Stimulated activated CD4-positive, alpha-beta T cell treated with anti-CD3 and anti-CD28 coated beads, TNF-alpha, amount 100 ng/mL, for 1 hour (primary cell): Measurements from ENCODE around the gene SLC8B1.

Experiments
- DNase-seq, 3 donors: peaks; one replicate each; pipeline ENCODE4 v3.0.0-alpha.2; 2020; ENCODE audit warnings: low read depth in 3 of 3, low spot score in 1 of 3

Gene SLC8B1

DNA sequence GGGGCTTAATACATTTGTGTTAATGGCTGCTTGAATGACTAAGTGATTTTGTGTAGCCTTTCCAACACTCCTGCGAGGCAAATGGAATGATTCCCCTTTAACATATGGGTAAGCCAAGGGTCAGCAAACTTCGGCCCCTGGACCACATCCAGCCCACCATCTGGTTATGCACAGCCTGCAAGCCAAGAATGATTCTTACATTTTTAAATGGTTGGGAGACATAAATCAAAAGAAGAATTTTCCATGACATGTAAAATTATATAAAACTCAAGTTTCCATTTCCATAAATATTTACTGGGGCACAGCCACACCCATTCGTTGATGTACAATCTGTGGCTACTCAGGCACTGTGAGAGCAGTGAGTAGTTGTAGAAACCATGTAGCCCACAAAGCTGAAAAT, 9.0 kb downstream of the SLC8B1 start:
- DNase-seq = no peak

DNA sequence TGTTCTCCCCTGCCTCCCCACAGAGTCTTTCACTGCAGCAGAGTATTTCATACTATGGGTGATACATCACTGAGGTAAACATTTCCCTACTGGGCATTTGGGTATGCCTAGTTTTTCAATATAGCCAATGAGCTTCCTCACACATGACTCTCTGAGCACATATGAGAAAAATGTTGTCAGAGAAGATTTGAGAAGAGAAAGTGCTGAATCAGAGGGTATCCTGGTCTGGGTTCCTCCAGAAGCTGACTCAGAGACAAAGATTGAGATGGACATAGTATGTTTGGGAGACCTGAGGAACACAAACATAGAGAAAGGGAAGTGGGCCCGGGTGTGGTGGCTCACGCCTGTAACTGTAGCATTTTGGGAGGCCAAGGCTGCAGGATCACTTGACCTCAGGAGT, 12.6 kb downstream of the SLC8B1 start:
- DNase-seq = no peak

- DNase-seq = no peak
Measured at GRCh38 chr12:113320401-113320800, 14.5 kb downstream of the SLC8B1 start.

DNA sequence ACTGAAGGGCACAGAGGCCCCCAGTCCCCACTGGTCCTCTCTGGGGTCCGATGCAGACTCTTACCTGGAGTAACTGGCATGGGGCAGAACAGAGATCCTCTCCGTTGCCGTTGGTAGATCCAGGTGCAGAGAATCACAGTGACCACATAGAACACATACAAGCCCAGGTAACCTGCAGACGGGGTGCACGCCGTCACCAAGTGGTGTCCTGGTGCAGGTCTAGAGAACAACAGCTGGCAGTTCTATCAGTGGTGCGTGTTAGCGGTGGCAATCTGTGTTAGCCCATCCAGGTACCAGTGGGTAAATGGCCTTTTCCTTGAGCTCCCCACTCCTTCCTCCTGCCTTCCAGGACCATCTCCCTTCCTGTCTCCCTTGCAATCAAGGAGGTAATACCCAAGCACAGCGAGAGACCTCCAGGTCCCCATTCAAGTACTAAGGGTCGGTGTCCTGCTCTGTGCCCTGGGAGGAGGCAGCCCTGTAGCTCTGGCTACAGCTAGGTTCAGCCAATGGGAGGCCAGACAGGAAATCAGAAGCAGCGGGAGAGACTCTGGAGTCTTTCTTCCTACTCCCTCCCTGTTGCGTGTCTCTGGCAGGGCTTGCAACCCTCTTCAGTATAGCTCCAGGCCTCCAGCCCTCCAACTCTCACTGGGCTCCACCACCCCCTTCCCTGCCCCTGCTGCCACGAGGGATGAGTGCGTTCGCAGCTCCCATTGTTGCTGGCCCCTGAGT, 15.8 kb downstream of the SLC8B1 start:
- no peak for DNase-seq

DNA sequence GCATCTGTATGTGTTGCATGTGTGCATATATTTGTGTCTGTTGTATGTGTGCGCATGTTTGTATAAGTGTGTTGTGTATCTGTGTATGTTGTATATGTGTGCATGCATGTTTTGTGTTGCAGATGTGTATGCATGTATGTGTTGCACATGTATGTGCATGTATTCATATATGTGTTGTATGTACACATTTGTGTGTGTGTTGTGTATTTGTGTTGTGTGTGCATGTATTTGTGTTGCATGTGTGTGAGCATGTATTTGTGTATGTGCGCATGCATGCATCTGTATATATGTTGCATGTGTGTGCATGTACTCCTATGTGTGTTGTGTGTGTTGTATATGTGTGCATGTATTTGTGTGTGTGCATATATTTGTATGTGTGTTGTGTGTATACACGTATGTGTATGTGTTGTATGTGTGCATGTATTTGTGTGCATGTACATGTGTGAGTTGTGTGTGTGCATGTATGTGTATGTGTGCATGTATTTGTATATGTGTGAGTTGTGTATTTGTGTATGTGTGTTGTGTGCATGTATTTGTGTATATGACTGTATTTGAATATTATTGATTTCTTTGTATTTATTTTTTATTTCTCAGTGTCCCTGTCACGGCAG, 16.8 kb downstream of the SLC8B1 start:
- no peak for DNase-seq

GRCh38 chr12:113317122-113317521, 17.8 kb downstream of the SLC8B1 start:
- no peak for DNase-seq

DNA sequence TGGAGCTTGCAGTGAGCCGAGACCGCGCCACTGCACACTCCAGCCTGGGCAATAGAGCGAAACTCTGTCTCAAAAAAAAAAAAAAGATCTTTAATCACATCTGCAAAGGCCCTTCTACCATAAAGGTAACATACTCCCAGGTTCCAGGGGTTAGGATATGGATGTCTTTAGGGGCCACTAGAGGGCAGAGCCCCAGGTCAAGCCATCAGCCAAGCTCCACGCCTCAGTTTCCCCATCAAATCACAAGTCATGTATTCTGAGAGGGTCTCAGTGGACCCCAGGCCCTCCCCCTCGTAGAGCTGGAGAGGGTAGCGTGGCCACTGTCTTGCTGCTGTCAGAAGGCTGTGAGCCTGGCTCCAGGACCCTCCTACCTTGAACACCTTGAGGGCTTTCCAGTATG, 18.8 kb downstream of the SLC8B1 start:
- no peak for DNase-seq

DNA sequence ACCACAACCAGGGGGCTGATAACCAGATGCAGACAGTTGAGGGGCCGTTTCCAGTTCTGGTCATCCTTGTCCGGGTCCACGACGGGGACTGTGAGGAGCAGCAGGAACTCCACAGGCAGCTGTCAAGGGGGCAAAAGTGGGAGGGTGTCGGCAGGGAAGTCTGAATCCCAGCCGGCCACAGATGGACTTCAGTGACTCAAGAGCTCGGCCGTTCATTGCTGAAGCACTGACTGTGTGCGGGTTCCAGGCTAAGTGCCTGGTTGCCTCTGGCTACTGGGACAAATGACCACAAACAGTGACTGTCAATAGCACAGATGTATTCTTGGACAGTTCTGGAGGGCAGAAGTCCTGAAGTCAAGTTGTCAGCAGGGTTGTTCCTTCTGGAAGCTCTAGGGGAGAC, 19.6 kb downstream of the SLC8B1 start:
- DNase-seq = no peak

DNA sequence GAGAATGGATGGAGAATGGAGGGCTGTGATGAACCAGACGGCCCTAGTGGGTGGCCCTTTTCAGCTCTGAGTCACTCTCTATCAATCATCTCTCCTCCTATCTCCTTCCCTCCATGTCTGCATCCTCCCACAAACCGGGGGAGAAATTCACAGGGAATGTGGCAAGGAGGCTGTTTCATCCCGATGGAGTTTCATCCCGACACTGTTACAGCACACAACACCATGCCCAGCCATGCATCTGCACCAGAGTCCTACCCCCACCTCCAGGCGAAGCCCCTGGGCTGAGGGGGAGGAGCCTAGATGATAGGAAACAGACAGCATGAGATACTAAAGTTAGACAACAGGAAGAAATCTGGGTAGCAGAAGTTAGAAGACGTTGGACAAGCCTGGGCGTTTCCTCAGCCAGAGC, 20.8 kb downstream of the SLC8B1 start:
- no peak for DNase-seq

DNA sequence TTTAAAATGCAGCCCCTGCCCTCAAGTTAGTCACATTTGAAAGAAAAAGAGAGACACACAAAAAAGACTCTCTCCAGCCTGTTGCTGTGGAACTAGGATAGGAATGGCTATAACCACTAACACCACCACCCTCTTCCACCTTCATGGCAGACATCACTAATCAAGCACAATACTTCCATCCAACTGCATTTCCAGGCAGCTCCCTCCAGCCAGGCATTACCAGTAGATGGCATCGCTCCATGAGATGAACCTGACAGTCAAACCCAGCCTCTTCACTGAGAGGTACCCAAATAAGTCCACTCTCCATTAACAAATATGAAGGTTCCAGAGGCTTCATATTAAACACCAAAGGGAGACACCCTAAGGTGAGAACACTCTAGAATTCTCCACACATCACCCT, 24.4 kb downstream of the SLC8B1 start:
- DNase-seq = no peak

- DNase-seq = no peak
Measured at GRCh38 chr12:113306382-113306781, 28.5 kb downstream of the SLC8B1 start.

- no peak for DNase-seq
Measured at GRCh38 chr12:113305281-113305856, 29.5 kb downstream of the SLC8B1 start.

DNA sequence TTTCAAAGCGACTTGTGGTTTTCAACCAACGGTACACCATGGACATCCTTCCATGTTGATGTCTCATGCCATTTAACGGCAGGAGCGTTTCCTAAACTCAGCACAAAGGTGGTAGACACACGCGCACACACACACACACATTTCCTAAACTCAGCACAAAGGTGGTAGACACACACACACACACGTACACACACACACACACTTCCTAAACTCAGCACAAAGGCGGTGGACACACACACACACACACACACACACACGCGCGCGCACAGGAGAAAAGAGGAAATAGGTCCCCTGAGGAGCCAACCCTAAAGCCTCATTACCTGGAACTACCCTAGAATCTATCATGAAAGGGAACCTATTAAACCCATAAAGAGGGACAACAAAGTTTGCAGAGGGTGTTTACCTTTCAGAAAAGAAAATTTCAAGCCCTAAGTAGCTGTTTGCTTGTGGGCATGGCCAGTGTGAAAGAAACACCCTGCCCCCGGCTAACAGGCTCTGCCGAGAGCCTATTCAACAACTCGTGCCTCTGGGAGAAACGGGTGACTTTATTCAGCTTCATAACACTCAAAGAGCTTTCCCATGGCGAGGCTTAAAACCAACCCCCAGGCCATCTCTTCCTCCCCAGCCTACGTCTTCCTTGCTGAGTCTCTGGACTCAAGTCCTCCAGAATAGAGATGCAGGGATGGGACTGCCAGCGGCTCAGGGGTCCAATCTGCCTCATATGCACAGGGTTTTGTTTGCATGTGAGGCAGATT, 31.8 kb downstream of the SLC8B1 start:
- no peak for DNase-seq

GRCh38 chr12:113302466-113302865, 32.4 kb downstream of the SLC8B1 start:
- DNase-seq = no peak

- no peak for DNase-seq
Measured at GRCh38 chr12:113301811-113302210, 33.1 kb downstream of the SLC8B1 start.

DNA sequence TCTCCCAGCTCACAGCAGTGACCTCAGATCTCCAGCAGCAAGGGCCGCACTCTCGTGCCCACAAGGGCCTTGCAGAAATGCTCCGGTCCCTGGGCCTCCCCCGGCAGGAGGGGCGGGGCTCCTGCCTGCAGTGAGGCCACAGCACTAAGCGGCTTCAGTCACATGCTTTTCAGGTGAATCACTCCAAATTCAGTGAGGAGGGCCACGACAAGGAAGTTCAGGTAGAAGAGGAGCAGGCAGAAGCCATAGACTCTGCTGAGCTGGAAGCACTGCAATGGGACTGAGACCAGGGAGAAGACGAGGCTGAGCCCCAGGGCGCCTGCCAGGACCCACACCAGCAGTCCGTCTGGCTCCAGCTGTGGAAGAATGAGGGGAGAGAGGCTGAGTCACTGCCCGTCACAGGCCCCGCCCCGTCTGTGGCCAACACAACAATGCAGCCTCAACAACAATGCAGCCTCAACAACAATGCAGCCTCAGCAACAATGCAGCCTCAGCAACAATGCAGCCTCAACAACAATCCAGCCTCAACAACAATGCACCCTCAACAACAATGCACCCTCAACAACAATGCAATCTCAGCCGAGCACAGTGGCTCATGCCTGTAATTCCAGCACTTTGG, 35.2 kb downstream of the SLC8B1 start:
- DNase-seq = no peak

GRCh38 chr12:113298861-113299545, 35.9 kb downstream of the SLC8B1 start:
- no peak for DNase-seq

GRCh38 chr12:113298472-113298817, 36.5 kb downstream of the SLC8B1 start:
- no peak for DNase-seq

DNA sequence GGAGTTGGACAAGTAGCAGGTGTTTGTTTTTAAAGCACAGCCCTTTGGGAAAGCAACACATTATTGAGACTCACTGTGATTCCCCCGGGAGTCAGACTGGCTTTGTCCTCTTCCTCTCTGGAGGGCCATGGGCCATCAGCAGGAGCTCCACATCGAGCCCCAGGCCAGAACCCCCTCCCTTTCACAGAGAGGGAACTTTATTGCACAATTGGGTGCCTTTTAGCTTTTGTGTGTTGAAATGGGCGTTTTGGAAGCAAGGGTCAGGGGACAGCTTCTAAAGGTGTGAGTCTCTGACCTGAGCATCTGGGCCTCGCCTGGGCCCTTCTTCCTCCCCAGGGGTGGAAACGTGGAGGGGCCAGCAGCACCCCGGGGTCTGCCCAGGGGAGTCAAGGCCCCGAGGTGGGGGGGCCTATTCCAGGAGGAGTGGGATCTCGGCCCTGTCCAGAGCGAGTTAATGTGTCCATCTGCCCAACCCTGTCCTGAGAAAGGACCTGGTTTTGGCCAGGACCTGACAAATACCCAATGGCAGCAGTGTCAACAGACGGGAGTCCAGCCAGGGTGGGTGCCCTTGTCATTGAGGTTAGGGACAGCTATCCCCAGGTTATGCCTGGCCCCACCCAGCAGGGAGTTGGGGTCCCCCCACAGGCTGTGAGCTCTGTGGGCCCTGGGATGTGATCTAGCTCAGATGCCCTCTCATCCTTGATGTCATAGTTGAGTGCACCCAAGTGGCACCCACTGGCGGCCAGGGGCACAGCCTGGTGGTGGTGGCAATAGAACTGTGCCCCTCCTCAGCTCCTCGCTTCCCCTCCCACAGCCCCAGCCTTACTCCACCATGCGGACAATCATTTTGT, 37.1 kb downstream of the SLC8B1 start:
- DNase-seq = no peak

DNA sequence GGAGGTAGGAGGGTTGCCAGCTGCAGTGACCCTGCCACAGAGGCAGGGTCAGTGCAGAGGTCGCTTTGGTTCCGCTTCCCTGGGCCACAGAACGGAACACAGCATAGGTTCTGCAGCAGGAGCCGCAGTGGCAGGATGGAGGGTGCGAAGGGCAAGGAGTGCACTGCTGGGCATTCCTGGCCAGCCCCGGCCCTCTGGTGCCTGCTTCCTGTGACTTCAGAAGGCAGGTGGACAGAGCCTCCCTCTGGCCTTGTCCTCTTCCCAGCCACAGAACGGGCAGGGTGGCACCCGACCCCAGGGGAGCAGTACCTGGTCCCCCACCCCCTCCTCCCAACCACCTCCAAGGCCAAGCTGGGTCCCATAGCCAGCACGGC, 37.7 kb downstream of the SLC8B1 start:
- no peak for DNase-seq
